GM21423 (cell line): ENCODE results near the gene SIL1.

Experiments
- ATAC-seq: cut with Tn5 transposase; IDR thresholded peaks from one replicate; pipeline ENCODE4 v1.9.1; 2021; ENCODE audit warnings: mild to moderate bottlenecking, moderate library complexity; ENCODE audit not compliant: unreplicated experiment

Gene SIL1

GRCh38 chr5:139146809-139147482, 51.2 kb downstream of the SIL1 start:
- ATAC-seq = peak; percentile 48

GRCh38 chr5:139141446-139142204, 56.5 kb downstream of the SIL1 start:
- no peak for ATAC-seq

DNA sequence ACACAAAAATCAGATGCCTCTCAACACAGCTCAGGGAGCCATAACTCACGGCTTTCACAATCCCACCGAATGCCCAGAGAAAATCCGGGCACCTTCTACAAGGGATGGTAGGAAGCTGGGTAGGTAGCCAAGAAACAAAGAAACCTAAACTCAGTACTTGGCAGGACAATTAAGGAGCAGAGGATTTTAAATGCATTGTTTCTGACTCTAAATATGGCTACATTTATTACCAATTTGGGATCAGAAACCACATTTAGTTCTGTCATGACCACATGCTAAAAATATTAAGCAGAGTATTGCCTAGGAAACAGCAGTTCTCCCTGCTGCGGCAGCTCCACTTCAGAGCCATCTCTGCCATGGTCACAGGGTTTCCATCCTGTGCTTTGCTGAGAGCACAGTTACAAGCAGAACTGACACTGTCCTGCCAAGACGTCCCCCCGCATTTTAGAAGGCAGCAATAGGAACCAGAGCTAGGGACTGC, 57.5 kb downstream of the SIL1 start:
- no peak for ATAC-seq

- no peak for ATAC-seq
Observed at GRCh38 chr5:139138809-139139208, 59.4 kb downstream of the SIL1 start.

DNA sequence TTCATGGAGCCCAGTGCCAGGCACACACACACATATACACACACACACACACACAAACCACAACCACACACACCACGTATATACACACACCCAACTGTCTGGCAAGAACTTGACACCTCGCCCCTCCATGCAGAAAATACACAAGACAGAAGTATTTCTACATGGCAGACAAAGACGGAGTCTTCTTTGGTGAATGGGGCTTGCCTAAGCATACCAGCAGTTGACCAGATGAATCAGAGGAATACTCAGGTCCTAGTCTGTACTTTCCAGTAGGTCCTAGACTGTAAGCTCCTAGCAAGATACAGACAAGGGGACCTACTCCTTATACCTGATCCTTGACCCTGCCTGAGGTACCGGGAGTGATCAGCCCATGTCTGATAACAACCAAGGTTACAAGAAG, 60.1 kb downstream of the SIL1 start:
- ATAC-seq = no peak

DNA sequence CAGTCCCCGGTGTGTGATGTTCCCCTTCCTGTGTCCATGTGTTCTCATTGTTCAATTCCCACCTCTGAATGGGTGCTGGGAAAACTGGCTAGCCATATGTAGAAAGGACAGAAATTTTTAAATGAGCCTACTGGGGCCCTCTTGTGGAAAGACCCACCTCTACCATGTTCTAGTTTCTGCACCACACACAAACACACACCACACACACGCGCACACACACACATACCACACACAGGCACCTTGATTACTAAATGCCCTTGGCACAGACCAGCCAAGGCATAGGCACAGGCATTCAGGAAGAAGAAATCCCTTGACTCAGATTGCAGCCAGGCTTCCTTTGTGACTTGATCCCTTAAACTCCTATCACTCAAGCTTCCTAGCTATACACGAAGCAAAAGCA, 60.5 kb downstream of the SIL1 start:
- no peak for ATAC-seq

DNA sequence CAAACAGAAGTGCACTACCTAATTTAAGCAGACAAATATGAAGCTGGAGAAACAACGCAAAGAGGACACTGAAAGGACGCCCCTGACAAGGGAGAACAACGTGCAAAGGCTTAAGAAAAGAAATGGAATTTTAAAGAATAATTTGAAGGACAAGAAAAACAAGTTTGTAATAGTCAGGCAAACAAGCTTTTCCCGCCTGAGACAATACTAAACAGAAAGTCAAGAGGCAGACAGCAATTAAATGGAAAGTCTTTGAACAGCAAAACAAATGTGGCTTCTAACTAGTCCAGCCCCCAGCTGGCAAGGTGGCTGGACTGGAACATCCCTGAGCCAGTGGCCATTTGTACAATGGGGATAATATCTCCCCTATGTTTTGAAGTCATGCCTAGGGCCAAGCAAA, 63.3 kb downstream of the SIL1 start:
- no peak for ATAC-seq

DNA sequence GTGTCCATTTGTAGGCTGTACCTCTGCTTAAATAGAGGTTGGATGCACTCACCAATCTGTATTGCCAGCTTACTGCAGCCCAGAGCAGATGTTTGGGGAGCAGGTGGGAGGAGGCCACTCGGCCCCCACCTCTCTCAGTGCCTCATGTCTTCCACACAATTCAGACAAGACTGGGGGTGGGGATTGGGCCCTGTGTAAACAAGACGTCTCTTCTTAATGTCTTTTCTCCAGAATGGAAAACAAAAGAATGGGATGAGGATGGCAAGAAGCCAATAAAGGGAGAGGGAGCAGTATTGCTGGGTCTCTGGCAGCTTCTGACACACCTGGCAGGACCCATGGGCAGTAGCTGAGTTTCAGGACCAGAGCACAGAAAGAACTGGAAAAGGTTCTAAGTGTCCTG, 64.9 kb downstream of the SIL1 start:
- no peak for ATAC-seq

DNA sequence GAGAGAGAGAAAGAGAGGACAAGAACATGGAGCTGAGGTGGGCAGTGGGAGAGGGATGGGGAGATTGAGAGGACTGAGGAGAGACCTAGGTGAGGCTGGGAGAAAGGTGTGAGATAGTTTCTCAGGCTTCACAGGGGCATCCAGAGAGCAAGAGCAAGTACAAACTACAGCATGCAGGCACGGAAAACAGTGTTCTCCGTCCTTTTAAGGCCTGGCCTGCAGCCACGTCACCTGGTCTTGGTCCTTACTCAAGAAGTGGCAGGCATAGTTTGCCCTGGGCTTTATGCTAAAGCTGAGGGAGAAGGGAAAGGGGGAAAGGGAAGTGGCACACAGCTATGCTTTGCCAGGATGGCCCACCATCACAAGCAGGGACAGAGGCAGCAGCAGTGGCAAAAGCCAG, 65.7 kb downstream of the SIL1 start:
- no peak for ATAC-seq

GRCh38 chr5:139131921-139132432, 66.2 kb downstream of the SIL1 start:
- ATAC-seq = no peak

DNA sequence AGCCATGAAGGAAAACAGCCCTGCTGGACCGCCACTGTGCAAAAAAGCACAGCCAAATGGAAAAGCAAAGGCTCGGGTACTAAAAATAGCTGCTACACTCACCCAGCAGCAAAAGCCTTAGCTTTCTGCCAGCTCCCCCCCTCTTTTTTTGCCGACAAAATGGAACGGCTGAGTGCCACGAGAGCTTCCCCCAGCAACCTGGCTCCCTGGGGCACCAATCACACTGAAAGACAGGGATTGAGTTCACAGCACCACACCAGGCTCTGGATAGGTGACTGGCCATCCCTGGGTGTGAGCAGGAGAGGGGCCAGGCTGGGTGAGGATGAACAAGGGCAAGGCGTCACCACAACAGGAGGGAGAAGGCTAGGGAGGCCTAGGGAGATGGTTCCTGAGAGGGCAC, 66.7 kb downstream of the SIL1 start:
- ATAC-seq = no peak

DNA sequence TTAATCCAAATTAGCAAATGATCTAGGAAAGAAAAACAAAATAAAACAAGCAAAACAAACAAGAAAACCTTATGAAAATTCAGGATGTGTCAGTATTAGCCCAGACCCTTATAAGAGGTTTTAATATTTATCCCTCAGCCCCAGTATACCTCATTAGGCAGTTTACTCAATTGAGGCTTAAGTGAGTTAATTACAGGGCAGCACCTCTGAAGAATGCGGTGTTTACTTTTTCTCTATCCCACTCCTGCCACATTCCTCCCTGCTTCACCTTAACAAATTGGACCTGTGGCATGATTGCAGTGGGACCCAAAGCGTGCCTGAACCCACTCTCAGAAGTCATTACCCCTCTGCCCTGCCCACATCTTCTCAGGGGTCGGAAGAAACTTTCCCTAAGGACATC, 67.1 kb downstream of the SIL1 start:
- no peak for ATAC-seq

DNA sequence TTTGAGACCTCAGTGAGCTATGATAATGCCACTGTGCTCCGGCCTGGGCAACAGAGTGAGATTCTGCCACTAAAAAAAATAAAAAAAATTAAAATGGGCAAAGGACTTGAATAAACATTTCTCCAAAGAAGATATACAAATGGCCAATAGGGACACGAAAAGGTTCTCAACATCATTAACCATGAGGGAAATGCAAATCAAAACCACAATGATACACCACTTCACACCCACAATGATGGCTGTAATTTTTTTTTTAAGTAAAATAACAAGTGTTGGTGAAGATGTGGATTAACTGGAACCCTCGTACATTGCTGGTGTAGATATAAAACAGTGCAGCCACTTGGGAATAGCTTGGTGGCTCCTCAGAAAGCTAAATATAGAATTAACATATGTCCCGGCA, 68.0 kb downstream of the SIL1 start:
- ATAC-seq = no peak

GRCh38 chr5:139126711-139127111, 71.5 kb downstream of the SIL1 start:
- no peak for ATAC-seq

GRCh38 chr5:139125991-139126390, 72.2 kb downstream of the SIL1 start:
- no peak for ATAC-seq

- no peak for ATAC-seq
Observed at GRCh38 chr5:139124774-139125520, 73.2 kb downstream of the SIL1 start.

DNA sequence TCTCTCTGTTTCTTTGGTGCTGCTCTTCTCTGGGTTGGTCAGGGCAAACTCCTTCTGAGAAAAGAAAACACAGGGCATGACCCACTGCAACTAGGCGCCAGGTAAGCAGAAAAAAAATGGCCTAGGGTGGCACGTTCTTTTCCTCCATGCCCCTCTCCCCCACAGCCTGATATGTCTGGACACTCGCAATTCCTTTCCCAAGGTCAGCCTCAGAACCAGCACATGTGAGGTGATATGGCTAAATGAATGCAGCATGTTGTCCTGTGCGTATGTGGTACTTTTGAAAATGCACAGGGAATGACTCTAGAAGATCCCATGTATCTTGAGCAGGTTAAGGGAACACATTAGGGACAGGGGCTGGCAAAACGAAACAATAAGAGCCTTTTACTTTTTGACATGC, 77.0 kb downstream of the SIL1 start:
- no peak for ATAC-seq

GRCh38 chr5:139120521-139120920, 77.6 kb downstream of the SIL1 start:
- ATAC-seq = no peak

DNA sequence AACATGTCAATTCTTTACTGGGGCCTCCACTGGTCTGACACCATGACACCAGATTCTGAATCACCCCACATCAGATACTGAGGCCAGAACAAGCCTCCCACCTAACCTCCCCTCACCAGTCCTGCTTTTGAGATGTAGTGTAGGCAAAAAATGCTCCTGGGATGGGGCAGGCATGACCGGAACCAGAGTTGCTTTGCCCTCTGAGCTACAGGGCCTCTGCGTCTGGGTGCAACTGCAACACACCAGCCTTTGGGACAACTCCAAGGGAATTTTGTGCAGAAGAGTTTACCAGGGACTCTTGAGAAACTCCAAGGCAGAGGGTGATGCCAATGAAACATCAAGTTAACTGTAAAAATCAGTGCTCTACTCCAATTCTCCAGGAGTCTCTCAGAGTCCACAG, 79.4 kb downstream of the SIL1 start:
- ATAC-seq = no peak

DNA sequence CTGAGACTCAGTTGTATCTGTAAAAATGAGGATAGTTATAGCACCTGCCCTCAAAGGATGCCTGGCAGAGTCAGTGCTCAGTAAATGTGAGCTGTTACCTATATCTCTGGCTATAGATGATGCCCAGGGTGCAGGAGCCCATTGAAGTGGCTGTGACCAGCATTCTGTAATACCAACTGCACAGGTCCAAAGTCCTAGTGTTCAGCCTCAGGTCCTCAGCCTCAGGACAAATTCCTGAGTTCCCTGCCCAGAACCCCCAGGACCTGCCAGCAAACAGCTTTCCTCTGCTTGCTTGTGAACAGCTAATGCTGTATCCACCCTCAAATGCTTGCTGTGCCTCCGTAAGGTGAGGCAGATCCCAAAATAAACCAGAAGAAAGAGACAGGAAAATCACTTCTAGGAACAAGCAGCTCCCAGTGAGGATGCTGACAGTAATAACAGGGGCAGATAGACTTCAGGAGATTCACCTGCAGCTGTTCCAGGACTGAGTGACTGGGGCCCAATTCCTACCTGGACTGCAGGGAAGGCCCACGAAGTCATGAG, 80.8 kb downstream of the SIL1 start:
- ATAC-seq = no peak

- no peak for ATAC-seq
Observed at GRCh38 chr5:139116100-139116655, 82.0 kb downstream of the SIL1 start.
